RWPE2 (cell line): ENCODE measurements around the gene LXN.
A peak's percentile ranks its signal among the peaks of the same experiment; 100 is the strongest.

Experiments used
- ATAC-seq: fragments of 200-7000 bp; cut with Tn5 transposase; 3 replicates; pipeline ENCODE4 v1.9.1; 2021; ENCODE audit warnings: low read depth
- DNase-seq: peaks from one replicate; pipeline ENCODE4 v3.0.0-alpha.2; 2020; ENCODE audit warnings: low spot score
- H3K27ac ChIP-seq: fragments of 450-650 bp; 2 replicates; pipeline ENCODE4 v1.5.1; 2017; ENCODE audit warnings: mild to moderate bottlenecking; ENCODE audit not compliant: poor library complexity, severe bottlenecking
- H3K27me3 ChIP-seq: fragments of 250-450 bp; sonication (Bioruptor Pico); 2 replicates; pipeline ENCODE4 v1.5.1; 2021; ENCODE audit warnings: mild to moderate bottlenecking, moderate library complexity; ENCODE audit not compliant: insufficient read depth, poor library complexity, severe bottlenecking
- H3K36me3 ChIP-seq: fragments of 250-450 bp; sonication (Bioruptor Pico); 2 replicates; pipeline ENCODE4 v1.5.1; 2020; ENCODE audit warnings: low read depth, mild to moderate bottlenecking, moderate library complexity
- H3K4me1 ChIP-seq: fragments of 250-450 bp; sonication (Bioruptor Pico); 2 replicates; pipeline ENCODE4 v1.5.1; 2021; ENCODE audit warnings: mild to moderate bottlenecking, moderate library complexity; ENCODE audit not compliant: insufficient read depth, poor library complexity, severe bottlenecking
- H3K4me3 ChIP-seq: fragments of 250-450 bp; sonication (Bioruptor Pico); 2 replicates; pipeline ENCODE4 v1.5.1; 2021; ENCODE audit warnings: mild to moderate bottlenecking, moderate library complexity; ENCODE audit not compliant: severe bottlenecking
- H3K9me3 ChIP-seq: fragments of 250-450 bp; sonication (Bioruptor Pico); 2 replicates; pipeline ENCODE4 v1.5.1; 2021; ENCODE audit warnings: mild to moderate bottlenecking, moderate library complexity; ENCODE audit not compliant: severe bottlenecking
- CTCF ChIP-seq: fragments of 450-650 bp; IDR thresholded peaks from one replicate; pipeline ENCODE4 v1.5.1; 2017; ENCODE audit warnings: mild to moderate bottlenecking, moderate library complexity; ENCODE audit not compliant: poor library complexity, severe bottlenecking

Gene LXN

GRCh38 chr3:158660711-158661110, 11.7 kb downstream of the LXN start:
- Histone ChIP-seq H3K9me3 (no peaks in the 10 kb centered on the region), H3K27me3 (no peaks in the 10 kb centered on the region), H3K36me3 (peaks cover 95% of the 10 kb centered on the region), H3K27ac (no peak overlapping the region), H3K4me1 (no peaks in the 10 kb centered on the region), H3K4me3 (no peak overlapping the region)
- no peak for DNase-seq
- TF ChIP-seq CTCF = no peak
- no peak for ATAC-seq

GRCh38 chr3:158659454-158660237, 12.8 kb downstream of the LXN start:
- 0 out of 3 replicates have a peak, but pooled peaks have one; percentile 36 for ATAC-seq
- H3K27ac ChIP-seq = no peak overlapping the region

GRCh38 chr3:158658889-158659288, 13.6 kb downstream of the LXN start:
- no peak for TF ChIP-seq CTCF
- no peak overlapping the region for H3K4me3 ChIP-seq
- H3K9me3 ChIP-seq = no peaks in the 10 kb centered on the region
- no peak overlapping the region for H3K27ac ChIP-seq
- ATAC-seq (no peak), DNase-seq (no peak)
- peaks cover 93% of the 10 kb centered on the region for H3K36me3 ChIP-seq
- H3K4me1 ChIP-seq = no peaks in the 10 kb centered on the region
- H3K27me3 ChIP-seq = no peaks in the 10 kb centered on the region

More at GRCh38 chr3:158659454-158660237, 12.8 kb downstream of the LXN start:
- H3K36me3 ChIP-seq = peaks cover 95% of the 10 kb centered on the region
- H3K9me3 ChIP-seq = no peaks in the 10 kb centered on the region
- H3K27me3 ChIP-seq = no peaks in the 10 kb centered on the region
- no peak for DNase-seq
- TF ChIP-seq CTCF = peak; percentile 67
- no peak overlapping the region for H3K4me3 ChIP-seq
- H3K4me1 ChIP-seq = no peaks in the 10 kb centered on the region

GRCh38 chr3:158652463-158652862, 20.0 kb downstream of the LXN start:
- no peak overlapping the region for H3K27ac ChIP-seq
- no peaks in the 10 kb centered on the region for H3K9me3 ChIP-seq
- no peaks in the 10 kb centered on the region for H3K4me1 ChIP-seq
- ATAC-seq (no peak), DNase-seq (no peak)
- no peak overlapping the region for H3K4me3 ChIP-seq
- no peaks in the 10 kb centered on the region for H3K27me3 ChIP-seq
- no peak for TF ChIP-seq CTCF
- peaks cover 89% of the 10 kb centered on the region for H3K36me3 ChIP-seq

GRCh38 chr3:158651192-158651591, 21.3 kb downstream of the LXN start:
- H3K4me1 ChIP-seq = no peaks in the 10 kb centered on the region
- DNase-seq (no peak), ATAC-seq (no peak)
- H3K36me3 ChIP-seq = peaks cover 90% of the 10 kb centered on the region
- no peaks in the 10 kb centered on the region for H3K27me3 ChIP-seq
- no peak for TF ChIP-seq CTCF
- no peak overlapping the region for H3K4me3 ChIP-seq
- H3K27ac ChIP-seq = no peak overlapping the region
- H3K9me3 ChIP-seq = no peaks in the 10 kb centered on the region
